ENCODE measurements around the gene AGO4. TPM values are rescaled to one million over a fixed set of nuclear protein-coding genes. Genes with fewer than 3 reads are reported as not detected.
"Not testable (repeated sequence)": the region's sequence is repeated elsewhere in the genome, so short reads cannot be mapped to it uniquely, and the experiment has no call there.

Gene AGO4
- total RNA-seq, 2 donors from 2014 or later = 6.9 to 11.9 TPM

- TF ChIP-seq, protein P1, sequence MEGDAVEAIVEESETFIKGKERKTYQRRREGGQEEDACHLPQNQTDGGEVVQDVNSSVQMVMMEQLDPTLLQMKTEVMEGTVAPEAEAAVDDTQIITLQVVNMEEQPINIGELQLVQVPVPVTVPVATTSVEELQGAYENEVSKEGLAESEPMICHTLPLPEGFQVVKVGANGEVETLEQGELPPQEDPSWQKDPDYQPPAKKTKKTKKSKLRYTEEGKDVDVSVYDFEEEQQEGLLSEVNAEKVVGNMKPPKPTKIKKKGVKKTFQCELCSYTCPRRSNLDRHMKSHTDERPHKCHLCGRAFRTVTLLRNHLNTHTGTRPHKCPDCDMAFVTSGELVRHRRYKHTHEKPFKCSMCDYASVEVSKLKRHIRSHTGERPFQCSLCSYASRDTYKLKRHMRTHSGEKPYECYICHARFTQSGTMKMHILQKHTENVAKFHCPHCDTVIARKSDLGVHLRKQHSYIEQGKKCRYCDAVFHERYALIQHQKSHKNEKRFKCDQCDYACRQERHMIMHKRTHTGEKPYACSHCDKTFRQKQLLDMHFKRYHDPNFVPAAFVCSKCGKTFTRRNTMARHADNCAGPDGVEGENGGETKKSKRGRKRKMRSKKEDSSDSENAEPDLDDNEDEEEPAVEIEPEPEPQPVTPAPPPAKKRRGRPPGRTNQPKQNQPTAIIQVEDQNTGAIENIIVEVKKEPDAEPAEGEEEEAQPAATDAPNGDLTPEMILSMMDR (IDR thresholded peaks at IDR 0.05) = no peak
- no peak for TF ChIP-seq POLR2A (IDR thresholded peaks at IDR 0.05)
- H3K9me3 ChIP-seq = no peaks in the 10 kb centered on the region
- no peaks in the 10 kb centered on the region for H3K36me3 ChIP-seq (replicated peaks in 1 of 2; ENCODE audit: insufficient read depth in 1 of 2, low read depth in 2 of 2)
- intact Hi-C loops (cut with DNase I) = no loop called here
- 63 to 72% methylated on average over 5 of the region's 5 CpGs for WGBS, 2 donors
- H3K4me3 ChIP-seq = no peak overlapping the region
- H3K4me1 ChIP-seq = no peaks in the 10 kb centered on the region
- no peak for ATAC-seq
- no peak overlapping the region for H3K27ac ChIP-seq
- H3K27me3 ChIP-seq = no peaks in the 10 kb centered on the region
- no peak for DNase-seq
Observed at GRCh38 chr1:35797380-35797779, 10.4 kb upstream of the AGO4 start.

GRCh38 chr1:35798019-35798418 lies 9.8 kb upstream of the AGO4 start:
- H3K4me3 ChIP-seq; H3K9me3 ChIP-seq; ATAC-seq; intact Hi-C loops (cut with DNase I); H3K27me3 ChIP-seq; H3K36me3 ChIP-seq (replicated peaks in 1 of 2; ENCODE audit: insufficient read depth in 1 of 2, low read depth in 2 of 2); H3K4me1 ChIP-seq; DNase-seq; H3K27ac ChIP-seq: not testable (repeated sequence)
- 73 to 89% methylated on average over 2 of the region's 2 CpGs for WGBS, 2 donors

- H3K36me3 ChIP-seq (replicated peaks in 1 of 2; ENCODE audit: insufficient read depth in 1 of 2, low read depth in 2 of 2); ATAC-seq; H3K9me3 ChIP-seq; H3K27me3 ChIP-seq; H3K4me3 ChIP-seq; H3K4me1 ChIP-seq; intact Hi-C loops (cut with DNase I): not testable (repeated sequence)
- DNase-seq = peak in 1 of 4 donors; percentile 10
- WGBS, 2 donors = 79 to 92% methylated on average over 9 to 11 of the region's 11 CpGs
- H3K27ac ChIP-seq = peak overlapping the region in 1 of 4 donors; percentile 50
Observed at GRCh38 chr1:35800167-35800887, 7.5 kb upstream of the AGO4 start.

DNA sequence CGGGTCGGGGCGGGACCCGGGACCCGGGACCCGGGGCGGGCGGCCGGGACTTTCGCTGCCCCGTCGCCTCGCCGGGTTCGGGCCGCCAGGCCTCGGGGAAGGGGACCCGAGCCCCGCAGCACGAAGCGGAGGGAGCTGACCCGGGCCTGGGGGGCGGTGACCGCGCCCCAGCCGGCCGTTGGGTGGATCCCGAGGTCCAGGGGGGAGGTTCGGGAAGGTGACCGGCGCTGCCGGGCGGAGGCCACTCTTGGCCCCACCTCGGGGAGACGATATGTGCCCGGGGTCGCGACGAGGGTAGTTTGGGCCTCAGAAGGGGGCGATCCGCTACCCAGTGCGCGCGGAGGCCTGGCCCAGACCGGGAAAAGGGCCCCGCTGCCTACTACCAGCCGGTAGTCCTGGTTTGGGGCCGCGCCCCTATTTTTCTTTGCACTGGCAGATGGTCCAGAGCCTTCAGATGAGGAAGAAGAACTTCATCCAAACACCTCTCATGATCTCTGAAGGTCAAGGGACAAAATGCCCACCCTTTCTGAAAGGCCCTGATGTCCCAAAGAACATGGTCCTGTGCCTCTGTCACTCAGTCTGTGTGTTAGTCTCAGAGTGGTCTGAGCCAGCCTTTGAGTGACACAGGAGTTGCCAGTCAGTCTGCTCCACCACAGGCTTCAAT lies 766 bp downstream of the AGO4 start:
- H3K9me3 ChIP-seq = no peaks in the 10 kb centered on the region
- H3K27me3 ChIP-seq = no peaks in the 10 kb centered on the region
- no peaks in the 10 kb centered on the region for H3K36me3 ChIP-seq (replicated peaks in 1 of 2; ENCODE audit: insufficient read depth in 1 of 2, low read depth in 2 of 2)
- DNase-seq (peak; percentile 24 to 44 (median 30)), ATAC-seq (peak; percentile 55)
- WGBS, 2 donors = 0 to 1% methylated on average over 12 to 38 of the region's 49 CpGs
- peak overlapping the region; percentile 48 to 85 (median 80) for H3K27ac ChIP-seq
- intact Hi-C loops (cut with DNase I) = no loop called here
- peak overlapping the region; percentile 57 to 76 for H3K4me3 ChIP-seq
- TF ChIP-seq, protein P1 (IDR thresholded peaks at IDR 0.05) = no peak
- peak in 2 of 3 donors; percentile 44 to 51 for TF ChIP-seq POLR2A (IDR thresholded peaks at IDR 0.05)
- peaks cover 20% of the 10 kb centered on the region for H3K4me1 ChIP-seq

- 12 to 14% methylated on average over 7 of the region's 7 CpGs for WGBS, 2 donors
- Histone ChIP-seq H3K36me3 (replicated peaks in 1 of 2; ENCODE audit: insufficient read depth in 1 of 2, low read depth in 2 of 2) (no peaks in the 10 kb centered on the region), H3K27me3 (no peaks in the 10 kb centered on the region), H3K27ac (peak overlapping the region; percentile 48 to 85 (median 80)), H3K9me3 (no peaks in the 10 kb centered on the region), H3K4me3 (peak overlapping the region; percentile 57 to 76), H3K4me1 (peaks cover 20% of the 10 kb centered on the region)
- TF ChIP-seq, protein P1 (IDR thresholded peaks at IDR 0.05) = no peak
- TF ChIP-seq POLR2A (IDR thresholded peaks at IDR 0.05) = no peak
- ATAC-seq = no peak
- intact Hi-C loops (cut with DNase I) = no loop called here
- no peak for DNase-seq
Observed at GRCh38 chr1:35809114-35810095, 1.6 kb downstream of the AGO4 start.
